Activated CD8-positive, alpha-beta memory T cell treated with anti-CD3 and anti-CD28 coated beads for 36 hours (primary cell): ENCODE measurements around the gene BICD2. TPM values are rescaled to one million over a fixed set of nuclear protein-coding genes. Genes with fewer than 3 reads are reported as not detected.
"Not testable (repeated sequence)": the region's sequence is repeated elsewhere in the genome, so short reads cannot be mapped to it uniquely, and the experiment has no call there.

Experiments
- CTCF ChIA-PET: fragments of 350-600 bp; sonication (Branson Sonifier 250); formaldehyde crosslinking; loops from one replicate; lab custom pipeline; 2021; ENCODE audit warnings: antibody characterized with exemption; lab: Charles Lee
- POLR2A ChIA-PET: fragments of 350-600 bp; sonication (Branson Sonifier 250); formaldehyde crosslinking; loops from one replicate; lab custom pipeline; 2021; ENCODE audit warnings: antibody characterized with exemption; lab: Charles Lee
- total RNA-seq, 2 experiments: library from RNA; stranded (reverse); gene quantifications; one replicate each; pipeline ENCODE4 v1.2.3, GENCODE V29; 2021

The BICD2 gene
- total RNA-seq, 2 experiments from 2014 or later: 25.4 to 25.7 TPM

- POLR2A ChIA-PET: no interaction called here
Measured at GRCh38 chr9:92775466-92775865, 10.8 kb upstream of the BICD2 start.

GRCh38 chr9:92774274-92774673 lies 9.6 kb upstream of the BICD2 start:
- POLR2A ChIA-PET: no interaction called here
- CTCF ChIA-PET: interaction anchor here (1.4 to 1.6 kb wide), 2 partner anchors 15 to 16 kb away, joined by 3 to 4 read pairs; no protein-coding TSS in a partner anchor

More at GRCh38 chr9:92775466-92775865, 10.8 kb upstream of the BICD2 start:
- CTCF ChIA-PET: interaction anchor here (0.7 to 1.6 kb wide), 2 partner anchors 15 to 38 kb away, joined by 3 to 4 read pairs; no protein-coding TSS in a partner anchor

GRCh38 chr9:92773810-92774209 lies 9.2 kb upstream of the BICD2 start:
- CTCF ChIA-PET: interaction anchor here (1.4 kb wide), 1 partner anchor 15 kb away, joined by 3 read pairs; no protein-coding TSS in a partner anchor
- POLR2A ChIA-PET: no interaction called here

GRCh38 chr9:92771309-92771708 lies 6.7 kb upstream of the BICD2 start:
- POLR2A ChIA-PET: no interaction called here
- CTCF ChIA-PET: no interaction called here

GRCh38 chr9:92770360-92770995 lies 5.8 kb upstream of the BICD2 start:
- ChIA-PET CTCF (no interaction called here), POLR2A (no interaction called here)

- CTCF ChIA-PET: no interaction called here
- POLR2A ChIA-PET: no interaction called here
Measured at GRCh38 chr9:92769990-92770359, 5.3 kb upstream of the BICD2 start.

GRCh38 chr9:92769286-92769685 lies 4.7 kb upstream of the BICD2 start:
- POLR2A ChIA-PET: no interaction called here

GRCh38 chr9:92768816-92769215 lies 4.2 kb upstream of the BICD2 start:
- POLR2A ChIA-PET, CTCF ChIA-PET: not testable (repeated sequence)

More at GRCh38 chr9:92769286-92769685, 4.7 kb upstream of the BICD2 start:
- CTCF ChIA-PET: no interaction called here

GRCh38 chr9:92767066-92768054 lies 2.7 kb upstream of the BICD2 start:
- POLR2A ChIA-PET: no interaction called here

GRCh38 chr9:92764988-92765936 lies 629 bp upstream of the BICD2 start:
- POLR2A ChIA-PET: interaction anchor here (1.1 to 1.4 kb wide), 2 partner anchors 95 to 100 kb away, joined by 3 to 5 read pairs; partner anchors contain the start of gene IPPK
- CTCF ChIA-PET: interaction anchor here (0.7 to 1.6 kb wide), 3 partner anchors 26 to 207 kb away, joined by 3 to 5 read pairs (median 5); no protein-coding TSS in a partner anchor

More at GRCh38 chr9:92767066-92768054, 2.7 kb upstream of the BICD2 start:
- CTCF ChIA-PET: interaction anchor here (1.0 to 1.2 kb wide), 2 partner anchors 27 to 52 kb away, joined by 3 read pairs; no protein-coding TSS in a partner anchor

- CTCF ChIA-PET: interaction anchor here (0.7 to 1.6 kb wide), 5 partner anchors 27 to 202 kb away, joined by 3 to 5 read pairs (median 3); no protein-coding TSS in a partner anchor
Measured at GRCh38 chr9:92763721-92764380, 782 bp downstream of the BICD2 start.

GRCh38 chr9:92762781-92763708 lies 1.6 kb downstream of the BICD2 start:
- POLR2A ChIA-PET: interaction anchor here (1.4 kb wide), 1 partner anchor 93 kb away, joined by 5 read pairs; the partner anchor contains the start of gene IPPK

More at GRCh38 chr9:92763721-92764380, 782 bp downstream of the BICD2 start:
- POLR2A ChIA-PET: interaction anchor here (1.1 to 1.4 kb wide), 2 partner anchors 94 to 99 kb away, joined by 3 to 5 read pairs; partner anchors contain the start of gene IPPK

GRCh38 chr9:92762196-92762595 lies 2.4 kb downstream of the BICD2 start:
- CTCF ChIA-PET: no interaction called here
- POLR2A ChIA-PET: no interaction called here

More at GRCh38 chr9:92762781-92763708, 1.6 kb downstream of the BICD2 start:
- CTCF ChIA-PET: interaction anchor here (1.4 to 1.6 kb wide), 2 partner anchors 28 to 74 kb away, joined by 3 to 5 read pairs; no protein-coding TSS in a partner anchor

GRCh38 chr9:92761686-92762085 lies 2.9 kb downstream of the BICD2 start:
- ChIA-PET CTCF (no interaction called here), POLR2A (no interaction called here)

GRCh38 chr9:92760494-92760893 lies 4.1 kb downstream of the BICD2 start:
- CTCF ChIA-PET: no interaction called here
- POLR2A ChIA-PET: interaction anchor here (0.6 kb wide), 1 partner anchor 196 kb away, joined by 6 read pairs; no protein-coding TSS in a partner anchor

- CTCF ChIA-PET: no interaction called here
- POLR2A ChIA-PET: interaction anchor here (0.6 kb wide), 1 partner anchor 195 kb away, joined by 6 read pairs; no protein-coding TSS in a partner anchor
Measured at GRCh38 chr9:92760070-92760469, 4.6 kb downstream of the BICD2 start.
